Measurements from ENCODE around the gene SHROOM3. TPM values are rescaled to one million over a fixed set of nuclear protein-coding genes. Genes with fewer than 3 reads are reported as not detected.
A peak's percentile ranks its signal among the peaks of the same experiment; 100 is the strongest.

The SHROOM3 gene
- total and polyA plus RNA-seq, 8 donors: 6.1 to 212 (median 77.6) TPM

- no peak for DNase-seq
- Histone ChIP-seq H3K4me1 (peaks cover 0 to 17% (median 13%) of the 10 kb centered on the region in 4 donors), H3K36me3 (no peaks in the 10 kb centered on the region), H3K9me3 (no peaks in the 10 kb centered on the region), H3K27me3 (no peaks in the 10 kb centered on the region), H3K4me3 (no peak overlapping the region), H3K27ac (no peak overlapping the region)
- intact Hi-C loops (cut with DNase I; ENCODE audit: low total_unique reads): no loop called here
- 47 to 63% (median 54%) methylated on average over 5 of the region's 5 CpGs for WGBS, 5 donors
- no peak for TF ChIP-seq CTCF (IDR thresholded peaks at IDR 0.05)
- TF ChIP-seq POLR2A (IDR thresholded peaks at IDR 0.05): no peak
- TF ChIP-seq EP300 (IDR thresholded peaks at IDR 0.05): no peak
- TF ChIP-seq POLR2AphosphoS5 (IDR thresholded peaks at IDR 0.05): no peak
Observed at GRCh38 chr4:76558396-76559235, 123.6 kb downstream of the SHROOM3 start.

GRCh38 chr4:76559236-76560071 is 124.4 kb downstream of the SHROOM3 start:
- H3K27ac ChIP-seq: no peak overlapping the region
- H3K4me1 ChIP-seq: peaks cover 0 to 22% (median 19%) of the 10 kb centered on the region in 4 donors
- H3K4me3 ChIP-seq: no peak overlapping the region
- WGBS, 5 donors: 72 to 78% (median 75%) methylated on average over 13 of the region's 13 CpGs
- no peak for TF ChIP-seq CTCF (IDR thresholded peaks at IDR 0.05)
- TF ChIP-seq POLR2AphosphoS5 (IDR thresholded peaks at IDR 0.05): no peak
- no peak for TF ChIP-seq POLR2A (IDR thresholded peaks at IDR 0.05)
- no peak for TF ChIP-seq EP300 (IDR thresholded peaks at IDR 0.05)
- H3K27me3 ChIP-seq: no peaks in the 10 kb centered on the region
- DNase-seq: no peak
- H3K36me3 ChIP-seq: no peaks in the 10 kb centered on the region
- intact Hi-C loops (cut with DNase I; ENCODE audit: low total_unique reads): no loop called here
- H3K9me3 ChIP-seq: no peaks in the 10 kb centered on the region

GRCh38 chr4:76562161-76562560 is 127.1 kb downstream of the SHROOM3 start:
- 40 to 75% (median 74%) methylated on average over 2 of the region's 2 CpGs for WGBS, 5 donors
- no peak for DNase-seq
- Histone ChIP-seq H3K4me1 (peaks cover 0 to 25% (median 19%) of the 10 kb centered on the region in 4 donors), H3K27me3 (no peaks in the 10 kb centered on the region), H3K27ac (peak overlapping the region in 1 of 5 donors; percentile 11), H3K4me3 (no peak overlapping the region), H3K36me3 (no peaks in the 10 kb centered on the region), H3K9me3 (no peaks in the 10 kb centered on the region)
- intact Hi-C loops (cut with DNase I; ENCODE audit: low total_unique reads): no loop called here
- TF ChIP-seq CTCF (IDR thresholded peaks at IDR 0.05) (no peak), EP300 (IDR thresholded peaks at IDR 0.05) (no peak), POLR2A (IDR thresholded peaks at IDR 0.05) (no peak), POLR2AphosphoS5 (IDR thresholded peaks at IDR 0.05) (no peak)

- Histone ChIP-seq H3K4me1 (peaks cover 0 to 25% (median 19%) of the 10 kb centered on the region in 4 donors), H3K27ac (peak overlapping the region in 3 of 5 donors; percentile 7 to 37 (median 11)), H3K4me3 (no peak overlapping the region), H3K27me3 (no peaks in the 10 kb centered on the region), H3K36me3 (no peaks in the 10 kb centered on the region), H3K9me3 (no peaks in the 10 kb centered on the region)
- TF ChIP-seq POLR2A (IDR thresholded peaks at IDR 0.05) (no peak), CTCF (IDR thresholded peaks at IDR 0.05) (no peak), EP300 (IDR thresholded peaks at IDR 0.05) (no peak), POLR2AphosphoS5 (IDR thresholded peaks at IDR 0.05) (no peak)
- intact Hi-C loops (cut with DNase I; ENCODE audit: low total_unique reads): no loop called here
- WGBS, 5 donors: 66 to 81% (median 69%) methylated on average over 4 of the region's 4 CpGs
- no peak for DNase-seq
Observed at GRCh38 chr4:76562836-76563453, 127.9 kb downstream of the SHROOM3 start.

All from stomach (tissue), 9 donors.